K562 (cell line): ENCODE results near the gene SMC4. TPM values are rescaled to one million over a fixed set of nuclear protein-coding genes. Genes with fewer than 3 reads are reported as not detected.

Source experiments
- ATAC-seq: fragments of 200-7000 bp; cut with Tn5 transposase; 3 replicates; pipeline ENCODE4 v1.9.1; 2020; ENCODE audit warnings: moderate library complexity
- BruUV-seq: library from RNA; stranded (reverse); fragments of 400-500 nt; replicated peaks from 2 replicates; lab custom pipeline; 2021; lab: Mats Ljungman, UMichigan
- CTCF ChIA-PET: fragments of 300-600 bp; formaldehyde crosslinking; extraction: SDS; loops from one replicate; lab custom pipeline; 2021; ENCODE audit warnings: low intra/inter-chr PET ratio; lab: Yijun Ruan, JAX
- POLR2A ChIA-PET: fragments of 300-600, 350-650 bp; sonication (Branson Sonifier 250); formaldehyde crosslinking; extraction: SDS; loops from one replicate; lab custom pipeline; 2021; ENCODE audit warnings: antibody characterized with exemption, inconsistent platforms; lab: Yijun Ruan, JAX
- DNase-seq, 4 experiments: peaks; one replicate each; pipeline versions ENCODE4 v3.0.0 to v3.0.0-alpha.2; 2011 to 2018; ENCODE audit warnings: low spot score in 3 of 4, mixed read lengths in 3 of 4; ENCODE audit errors: extremely low read depth in 1 of 4
- FAIRE-seq: peaks from 2 replicates; lab custom pipeline; 2011; peaks lifted over from hg19 to GRCh38; lab: Jason Lieb, UNC
- H2AFZ ChIP-seq: 2 replicates; pipeline ENCODE4 v1.6.0; 2011; ENCODE audit warnings: low read depth, low read length, control low read depth, inconsistent platforms
- H3K27ac ChIP-seq: fragments of 200-600 bp; 3 replicates; pipeline ENCODE4 v1.8.0; 2011; ENCODE audit warnings: low read depth, mild to moderate bottlenecking, control low read depth, inconsistent platforms, low read length, moderate library complexity, mixed read lengths; ENCODE audit errors: extremely low read depth
- H3K27me3 ChIP-seq, 2 experiments: fragments of 300-600 bp in 1 of 2; 2 replicates in 1 of 2; 3 replicates in 1 of 2; pipeline versions ENCODE4 v1.6.0 to v1.8.0; 2011; ENCODE audit warnings: inconsistent platforms in 2 of 2, low read length in 2 of 2, mild to moderate bottlenecking in 1 of 2, mixed read lengths in 1 of 2, moderate library complexity in 1 of 2; ENCODE audit not compliant: control insufficient read depth in 2 of 2, insufficient read depth in 2 of 2
- H3K36me3 ChIP-seq: fragments of 300-600 bp; 3 replicates; pipeline ENCODE4 v1.8.0; 2011; ENCODE audit warnings: mild to moderate bottlenecking, low read length, inconsistent platforms; ENCODE audit not compliant: control insufficient read depth, insufficient read depth
- H3K4me1 ChIP-seq, 2 experiments: fragments of 200-600 bp in 1 of 2; replicated peaks in 1 of 2; 2 replicates in 1 of 2; 3 replicates in 1 of 2; pipeline versions ENCODE4 v1.5.1 to v1.8.0; 2011; ENCODE audit warnings: inconsistent platforms in 2 of 2, low read length in 2 of 2, mild to moderate bottlenecking in 1 of 2, mixed read lengths in 1 of 2, moderate library complexity in 1 of 2; ENCODE audit not compliant: control insufficient read depth in 2 of 2, insufficient read depth in 2 of 2
- H3K4me2 ChIP-seq: 2 replicates; pipeline ENCODE4 v1.6.1; 2011; ENCODE audit warnings: low read length, control low read depth, inconsistent platforms, mixed read lengths; ENCODE audit not compliant: insufficient read depth
- H3K4me3 ChIP-seq: fragments of 200-600 bp; sonication (generic), shearing (Covaris generic); 2 replicates; pipeline ENCODE4 v1.5.1; 2016; ENCODE audit warnings: control low read depth, inconsistent platforms
- H3K79me2 ChIP-seq: fragments of 200-600 bp; 3 replicates; pipeline ENCODE4 v1.8.0; 2011; ENCODE audit warnings: low read length, inconsistent platforms; ENCODE audit not compliant: control insufficient read depth, insufficient read depth
- H3K9ac ChIP-seq, 2 experiments: 2 replicates each; pipeline versions ENCODE4 v1.6.0 to v1.6.1; 2011; ENCODE audit warnings: low read depth in 2 of 2, low read length in 2 of 2, control low read depth in 1 of 2, inconsistent platforms in 1 of 2, mild to moderate bottlenecking in 1 of 2, mixed read lengths in 1 of 2; ENCODE audit not compliant: insufficient read depth in 1 of 2
- H3K9me1 ChIP-seq: one replicate; pipeline ENCODE4 v1.6.0; 2011; ENCODE audit warnings: inconsistent platforms, mild to moderate bottlenecking, low read length, moderate library complexity; ENCODE audit not compliant: control insufficient read depth, insufficient read depth
- H3K9me3 ChIP-seq: replicated peaks from 2 replicates; pipeline ENCODE4 v1.5.1; 2011; ENCODE audit warnings: low read depth, low read length, inconsistent platforms; ENCODE audit not compliant: control insufficient read depth, insufficient read depth
- H4K20me1 ChIP-seq: replicated peaks from 2 replicates; pipeline ENCODE4 v1.6.1; 2011; ENCODE audit warnings: low read length, inconsistent platforms, mixed read lengths; ENCODE audit not compliant: control insufficient read depth, insufficient read depth
- BCL6 ChIP-seq: fragments of 250-450 bp; sonication (Bioruptor Pico); IDR thresholded peaks from 2 replicates; pipeline ENCODE4 v1.4.0; 2020
- GTF2B ChIP-seq: IDR thresholded peaks from 2 replicates; pipeline ENCODE4 v1.6.1; 2011; ENCODE audit not compliant: insufficient read length; ENCODE audit errors: extremely low read depth
- HDAC1 ChIP-seq, 2 experiments: fragments of 450-650 bp; IDR thresholded peaks; 2 replicates each; pipeline ENCODE4 v1.6.1; 2016 to 2017; ENCODE audit warnings: inconsistent platforms in 1 of 2, mild to moderate bottlenecking in 1 of 2, moderate library complexity in 1 of 2
- HLTF ChIP-seq: fragments of 450-650 bp; IDR thresholded peaks from 2 replicates; pipeline ENCODE4 v1.6.1; 2016
- JUN ChIP-seq, 2 experiments: sonication (generic) in 1 of 2; formaldehyde crosslinking in 1 of 2; IDR thresholded peaks; 2 replicates each; pipeline versions ENCODE4 v1.6.1 to v1.8.0; 2012 to 2022; ENCODE audit warnings: borderline replicate concordance in 2 of 2, mild to moderate bottlenecking in 2 of 2, improper control_type of control experiment in 1 of 2, low read depth in 1 of 2, low read length in 1 of 2, missing genetic modification reagents in 1 of 2
- KDM1A ChIP-seq, 2 experiments: fragments of 450-650 bp; IDR thresholded peaks; 2 replicates each; pipeline ENCODE4 v1.6.1; 2016; ENCODE audit warnings: mild to moderate bottlenecking in 2 of 2
- RAD51 ChIP-seq: fragments of 450-650 bp; IDR thresholded peaks from 2 replicates; pipeline ENCODE4 v1.7.1; 2016; ENCODE audit warnings: low read depth, mild to moderate bottlenecking, borderline replicate concordance
- RBFOX2 ChIP-seq: fragments of 200-400 bp; formaldehyde crosslinking; IDR thresholded peaks from 2 replicates; pipeline ENCODE4 v1.6.1; 2017; ENCODE audit warnings: low read depth, mild to moderate bottlenecking, low read length, moderate library complexity
- RBM25 ChIP-seq: fragments of 200-400 bp; formaldehyde crosslinking; IDR thresholded peaks from 2 replicates; pipeline ENCODE4 v1.6.1; 2018; ENCODE audit warnings: low read length, low read depth, moderate library complexity; ENCODE audit not compliant: severe bottlenecking
- RCOR1 ChIP-seq, 2 experiments: IDR thresholded peaks; 2 replicates each; pipeline ENCODE4 v1.6.1; 2012; ENCODE audit warnings: low read depth in 2 of 2, low read length in 2 of 2, borderline replicate concordance in 1 of 2, improper control_type of control experiment in 1 of 2
- SNRNP70 ChIP-seq: fragments of 200-400 bp; formaldehyde crosslinking; optimal IDR thresholded peaks from 2 replicates; pipeline ENCODE3; 2017; ENCODE audit warnings: low read depth, low read length
- ZNF121 ChIP-seq: sonication (generic); formaldehyde crosslinking; conservative IDR thresholded peaks from 2 replicates; pipeline ENCODE4 v1.8.0; 2022; ENCODE audit warnings: missing genetic modification reagents
- ZNF174 ChIP-seq: fragments of 250-450 bp; sonication (Bioruptor Pico); IDR thresholded peaks from 2 replicates; pipeline ENCODE4 v1.4.0; 2020; ENCODE audit warnings: mild to moderate bottlenecking
- ZNF699 ChIP-seq: fragments of 250-450 bp; sonication (Bioruptor Pico); IDR thresholded peaks from 2 replicates; pipeline ENCODE4 v1.8.0; 2021; ENCODE audit warnings: mild to moderate bottlenecking, moderate library complexity; ENCODE audit not compliant: insufficient replicate concordance
- WGBS: fragments of 100-300 bp; shearing (Covaris generic); methylation state at CpG from one replicate; pipeline ENCODE4 v1.1.6; 2016; ENCODE audit warnings: low coverage, mixed read lengths; ENCODE audit not compliant: insufficient coverage; ENCODE audit errors: missing lambda C conversion rate; 5-methylcytosine and 5-hydroxymethylcytosine counted together
- in situ Hi-C: fragments of 300-500 bp; cut with MboI; formaldehyde crosslinking; loops from 4 replicates; pipeline ENCODE4 v1.15.0; 2018; ENCODE audit warnings: inconsistent platforms, mixed read lengths
- intact Hi-C: fragments of 100-400 bp; cut with micrococcal nuclease; formaldehyde crosslinking; loops from 2 replicates; pipeline ENCODE4 v1.14.2; 2022
- polyA plus RNA-seq, 8 experiments: library from polyadenylated mRNA; depleted of rRNA in 4 of 8; stranded (reverse) in 5 of 8; unstranded in 3 of 8; fragments of >200 nt; fragmentation: Nextera tagmentation in 2 of 8; fragmentation: Illumina TruSeq in 1 of 8; extraction: Ambion mirVana in 2 of 8; extraction: Trizol in 1 of 8; gene quantifications; 2 replicates each; pipeline versions ENCODE4 v1.2.1 to v1.2.3, GENCODE V29; 2011 to 2014; ENCODE audit warnings: inconsistent platforms in 1 of 8, missing spikeins in 1 of 8
- total RNA-seq, 7 experiments: library from RNA; depleted of rRNA in 6 of 7; stranded (reverse); fragments of >200 nt in 6 of 7; fragmentation: Illumina TruSeq in 2 of 7; extraction: Trizol in 2 of 7; gene quantifications; 2 replicates each; pipeline versions ENCODE4 v1.2.1 to v1.2.3, GENCODE V29; 2011 to 2021; ENCODE audit warnings: low replicate concordance in 1 of 7
- TF ChIP-seq, protein P1 (sequence below): sonication (generic); IDR thresholded peaks from 2 replicates; pipeline ENCODE4 v1.6.1; 2016

The SMC4 gene
- total and polyA plus RNA-seq, 9 of the 15 experiments (the other 6 are each of a cell fraction or from before 2014, with no cell fraction given): 87.9 to 347 (median 176) TPM

DNA sequence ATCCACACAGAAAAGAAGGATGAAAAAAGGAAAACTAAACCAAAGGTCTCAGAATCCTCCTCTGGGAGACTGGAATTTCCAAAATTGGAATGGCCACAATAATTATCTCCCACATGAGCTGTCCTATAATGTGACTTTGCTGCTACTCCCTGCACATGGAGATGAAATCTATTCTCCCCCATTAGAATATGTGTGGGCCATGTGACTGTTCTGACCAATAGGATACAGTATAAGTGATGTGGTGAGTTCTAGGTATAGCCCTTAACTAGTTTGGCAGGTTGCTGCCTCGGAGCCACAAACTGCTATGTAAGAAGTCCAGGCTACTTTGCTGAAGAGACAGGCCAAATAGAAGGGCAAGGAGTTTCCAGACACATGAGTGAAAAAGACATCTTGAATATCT lies 45.0 kb downstream of the SMC4 start (continued):
- TF ChIP-seq SNRNP70: no peak
- TF ChIP-seq RBFOX2: no peak
- TF ChIP-seq, protein P1, sequence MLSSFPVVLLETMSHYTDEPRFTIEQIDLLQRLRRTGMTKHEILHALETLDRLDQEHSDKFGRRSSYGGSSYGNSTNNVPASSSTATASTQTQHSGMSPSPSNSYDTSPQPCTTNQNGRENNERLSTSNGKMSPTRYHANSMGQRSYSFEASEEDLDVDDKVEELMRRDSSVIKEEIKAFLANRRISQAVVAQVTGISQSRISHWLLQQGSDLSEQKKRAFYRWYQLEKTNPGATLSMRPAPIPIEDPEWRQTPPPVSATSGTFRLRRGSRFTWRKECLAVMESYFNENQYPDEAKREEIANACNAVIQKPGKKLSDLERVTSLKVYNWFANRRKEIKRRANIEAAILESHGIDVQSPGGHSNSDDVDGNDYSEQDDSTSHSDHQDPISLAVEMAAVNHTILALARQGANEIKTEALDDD: peak; percentile 86
- TF ChIP-seq GTF2B: no peak
- TF ChIP-seq BCL6: no peak
- peak; percentile 86 for TF ChIP-seq RAD51

DNA sequence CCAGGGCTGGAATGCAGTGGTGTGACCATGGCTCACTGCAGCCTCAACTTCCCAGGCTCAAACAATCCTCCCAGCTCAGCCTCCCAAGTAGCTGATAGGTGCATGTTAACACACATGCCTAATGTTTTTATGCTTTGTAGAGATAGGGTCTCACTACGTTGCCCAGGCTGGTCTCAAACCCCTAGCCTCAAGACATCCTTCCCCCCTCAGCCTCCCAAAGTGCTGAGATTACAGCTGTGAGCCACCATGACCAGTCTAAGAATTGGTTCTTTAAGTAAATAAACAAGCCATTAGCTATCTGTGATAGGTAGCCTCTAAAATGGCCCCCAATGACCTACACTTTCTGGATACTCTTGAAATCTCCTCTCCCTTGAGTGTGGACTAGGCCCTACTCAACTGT lies 46.4 kb downstream of the SMC4 start:
- Histone ChIP-seq H3K4me2 (peak overlapping the region; percentile 19), H3K9me3 (no peaks in the 10 kb centered on the region), H3K4me1 (peaks cover 14 to 20% of the 10 kb centered on the region in 2 experiments; a peak in 4 of 5 replicates), H3K4me3 (no peak overlapping the region), H3K9ac (no peak overlapping the region), H3K27me3 (no peaks in the 10 kb centered on the region), H3K27ac (peak overlapping the region; percentile 98), H3K36me3 (peaks cover 52% of the 10 kb centered on the region), H4K20me1 (no peaks in the 10 kb centered on the region), H3K79me2 (peaks cover 94% of the 10 kb centered on the region), H3K9me1 (no peaks in the 10 kb centered on the region), H2AFZ (no peak overlapping the region)
- in situ Hi-C loops (no loop called here), intact Hi-C loops (loop anchor here (5.0 kb wide), 3 partner anchors 41 to 776 kb away; partner anchors contain the start of gene NMD3)
- ChIA-PET POLR2A (interaction anchor here (0.7 to 1.5 kb wide), 2 partner anchors 9 to 25 kb away, joined by 4 to 6 read pairs; no protein-coding TSS in a partner anchor), CTCF (no interaction called here)
- DNase-seq: no peak
- 63% methylated on average over 1 of the region's 1 CpG for WGBS
- no peak for ATAC-seq
- no TSS peak for BruUV-seq
- FAIRE-seq: no peak
- TF ChIP-seq ZNF699 (CRISPR knock-in tag): no peak
- TF ChIP-seq HDAC1 (IDR thresholded peaks at IDR 0.05): 0 out of 4 replicates have a peak, but pooled peaks of 1 of the 2 experiments have one; percentile 24
- TF ChIP-seq ZNF174: no peak
- no peak for TF ChIP-seq BCL6
- peak in 1 of 2 experiments; percentile 52; a peak in 1 of 4 replicates for TF ChIP-seq RCOR1 (IDR thresholded peaks at IDR 0.05; ENCODE audit: borderline replicate concordance in 1 of 2, low read depth in 2 of 2, low read length in 2 of 2)
- peak; percentile 89 for TF ChIP-seq ZNF121 (CRISPR knock-in tag)
- no peak for TF ChIP-seq HLTF
- TF ChIP-seq JUN (IDR thresholded peaks at IDR 0.05; ENCODE audit: borderline replicate concordance, low read depth, low read length): no peak
- no peak for TF ChIP-seq JUN (CRISPR knock-in tag; IDR thresholded peaks at IDR 0.05; ENCODE audit: borderline replicate concordance)
- TF ChIP-seq KDM1A (IDR thresholded peaks at IDR 0.05): peak; percentile 81 to 83
- TF ChIP-seq RBM25: peak; percentile 33
